ENCODE results near the gene ZCCHC7.

DNA sequence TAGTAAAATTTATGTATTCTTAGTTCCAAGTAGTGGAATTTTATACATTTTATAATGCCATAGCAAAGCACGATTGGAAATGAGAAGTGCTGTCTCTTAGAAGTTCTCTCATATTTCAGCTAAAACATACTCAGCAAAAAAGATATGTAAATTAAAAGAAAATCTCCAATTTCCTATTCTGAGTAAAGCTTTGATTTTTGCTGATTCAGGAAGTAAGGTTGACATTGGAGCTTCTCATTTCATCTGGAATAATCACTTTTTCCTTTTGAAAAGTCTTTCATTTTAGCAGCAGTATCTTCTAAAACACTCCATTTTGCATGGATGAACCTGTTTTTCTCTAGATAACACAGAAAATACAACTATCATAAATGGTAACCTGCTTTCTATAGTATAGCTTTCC is 121.0 kb downstream of the ZCCHC7 start:
- TF ChIP-seq, protein P1, sequence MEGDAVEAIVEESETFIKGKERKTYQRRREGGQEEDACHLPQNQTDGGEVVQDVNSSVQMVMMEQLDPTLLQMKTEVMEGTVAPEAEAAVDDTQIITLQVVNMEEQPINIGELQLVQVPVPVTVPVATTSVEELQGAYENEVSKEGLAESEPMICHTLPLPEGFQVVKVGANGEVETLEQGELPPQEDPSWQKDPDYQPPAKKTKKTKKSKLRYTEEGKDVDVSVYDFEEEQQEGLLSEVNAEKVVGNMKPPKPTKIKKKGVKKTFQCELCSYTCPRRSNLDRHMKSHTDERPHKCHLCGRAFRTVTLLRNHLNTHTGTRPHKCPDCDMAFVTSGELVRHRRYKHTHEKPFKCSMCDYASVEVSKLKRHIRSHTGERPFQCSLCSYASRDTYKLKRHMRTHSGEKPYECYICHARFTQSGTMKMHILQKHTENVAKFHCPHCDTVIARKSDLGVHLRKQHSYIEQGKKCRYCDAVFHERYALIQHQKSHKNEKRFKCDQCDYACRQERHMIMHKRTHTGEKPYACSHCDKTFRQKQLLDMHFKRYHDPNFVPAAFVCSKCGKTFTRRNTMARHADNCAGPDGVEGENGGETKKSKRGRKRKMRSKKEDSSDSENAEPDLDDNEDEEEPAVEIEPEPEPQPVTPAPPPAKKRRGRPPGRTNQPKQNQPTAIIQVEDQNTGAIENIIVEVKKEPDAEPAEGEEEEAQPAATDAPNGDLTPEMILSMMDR (conservative IDR thresholded peaks at IDR 0.05), result no peak
- no peak for TF ChIP-seq ZFX (IDR thresholded peaks at IDR 0.05)

All from C4-2B (cell line).